HepG2 (cell line): ENCODE measurements around the gene STAMBPL1. TPM values are rescaled to one million over a fixed set of nuclear protein-coding genes. Genes with fewer than 3 reads are reported as not detected.

Experiments
- DPF2 ChIP-seq: sonication (generic); formaldehyde crosslinking; IDR thresholded peaks from 2 replicates; pipeline ENCODE4 v1.4.0; 2020; ENCODE audit warnings: mild to moderate bottlenecking, low read depth, missing genetic modification reagents, borderline replicate concordance
- GATA4 ChIP-seq: sonication (generic); IDR thresholded peaks from 2 replicates; pipeline ENCODE4 v1.6.1; 2016; ENCODE audit warnings: antibody characterized with exemption, low read depth, borderline replicate concordance
- GFI1 ChIP-seq: sonication (generic); formaldehyde crosslinking; IDR thresholded peaks from 2 replicates; pipeline ENCODE4 v1.5.0; 2020; ENCODE audit warnings: missing genetic modification reagents, mild to moderate bottlenecking, borderline replicate concordance
- MED8 ChIP-seq: sonication (generic); formaldehyde crosslinking; IDR thresholded peaks from 2 replicates; pipeline ENCODE4 v1.8.1; 2023; ENCODE audit warnings: mild to moderate bottlenecking, missing genetic modification reagents; ENCODE audit not compliant: insufficient replicate concordance
- MXD4 ChIP-seq: IDR thresholded peaks from 2 replicates; pipeline ENCODE4 v1.6.1; 2016; ENCODE audit warnings: mild to moderate bottlenecking, missing biosample characterization, missing genetic modification reagents
- PCBP1 ChIP-seq: fragments of 200-400 bp; formaldehyde crosslinking; IDR thresholded peaks from 2 replicates; pipeline ENCODE4 v1.6.1; 2017; ENCODE audit warnings: mild to moderate bottlenecking, low read depth, low read length, borderline replicate concordance
- SALL1 ChIP-seq: sonication (generic); formaldehyde crosslinking; IDR thresholded peaks from 2 replicates; pipeline ENCODE4 v1.8.0; 2022; ENCODE audit warnings: mild to moderate bottlenecking, missing genetic modification reagents
- SMAD1 ChIP-seq: sonication (generic); formaldehyde crosslinking; IDR thresholded peaks from 2 replicates; pipeline ENCODE4 v1.4.0; 2020; ENCODE audit warnings: missing genetic modification reagents, low read depth, mild to moderate bottlenecking, borderline replicate concordance
- SRF ChIP-seq: IDR thresholded peaks from 2 replicates; pipeline ENCODE4 v1.6.1; 2011; ENCODE audit warnings: mild to moderate bottlenecking, low read depth, low read length, moderate library complexity
- TSC22D2 ChIP-seq: sonication (generic); formaldehyde crosslinking; IDR thresholded peaks from 2 replicates; pipeline ENCODE4 v1.5.1; 2020; ENCODE audit warnings: missing genetic modification reagents, mild to moderate bottlenecking, borderline replicate concordance
- ZNF160 ChIP-seq: sonication (generic); formaldehyde crosslinking; IDR thresholded peaks from 2 replicates; pipeline ENCODE4 v1.8.0; 2022; ENCODE audit warnings: mild to moderate bottlenecking, inconsistent platforms, missing genetic modification reagents
- ZNF446 ChIP-seq: sonication (generic); formaldehyde crosslinking; IDR thresholded peaks from 2 replicates; pipeline ENCODE4 v1.5.0; 2020; ENCODE audit warnings: mild to moderate bottlenecking, missing genetic modification reagents
- ZNF569 ChIP-seq: sonication (generic); formaldehyde crosslinking; IDR thresholded peaks from 2 replicates; pipeline ENCODE4 v1.5.0; 2020; ENCODE audit warnings: mild to moderate bottlenecking, missing genetic modification reagents, moderate library complexity, borderline replicate concordance
- ZNF678 ChIP-seq: sonication (generic); formaldehyde crosslinking; IDR thresholded peaks from 2 replicates; pipeline ENCODE4 v1.4.0; 2020; ENCODE audit warnings: mild to moderate bottlenecking, missing genetic modification reagents
- ZNF816 ChIP-seq: sonication (generic); formaldehyde crosslinking; IDR thresholded peaks from 2 replicates; pipeline ENCODE4 v1.8.0; 2022; ENCODE audit warnings: missing genetic modification reagents, mild to moderate bottlenecking, borderline replicate concordance
- polyA plus RNA-seq, 8 experiments: library from polyadenylated mRNA; depleted of rRNA in 3 of 8; stranded (reverse) in 7 of 8; unstranded in 1 of 8; fragments of >200 nt; fragmentation: Illumina TruSeq in 4 of 8; extraction: Trizol in 4 of 8; gene quantifications; 2 replicates each; pipeline versions ENCODE4 v1.2.1 to v1.2.3, GENCODE V29; 2011 to 2016; ENCODE audit warnings: low read depth in 4 of 8, missing spikeins in 1 of 8, mixed read lengths in 1 of 8; ENCODE audit not compliant: insufficient read depth in 1 of 8
- total RNA-seq, 5 experiments: library from RNA; depleted of rRNA; stranded (reverse); fragments of >200 nt; fragmentation: Illumina TruSeq; extraction: Trizol; gene quantifications; 2 replicates each; pipeline ENCODE4 v1.2.3, GENCODE V29; 2016; ENCODE audit warnings: low read depth in 1 of 5
- TF ChIP-seq, protein P1 (sequence below): sonication (generic); formaldehyde crosslinking; IDR thresholded peaks from 2 replicates; pipeline ENCODE4 v1.9.0; 2021; ENCODE audit warnings: mild to moderate bottlenecking, missing genetic modification reagents
- TF ChIP-seq, protein P2 (sequence below): conservative IDR thresholded peaks from 2 replicates; pipeline ENCODE4 v1.6.1; 2018; ENCODE audit warnings: missing genetic modification reagents
- TF ChIP-seq, protein P3 (sequence below): sonication (generic); formaldehyde crosslinking; IDR thresholded peaks from 2 replicates; pipeline ENCODE4 v1.8.0; 2022; ENCODE audit warnings: mild to moderate bottlenecking, missing genetic modification reagents, moderate library complexity

STAMBPL1 gene
- total and polyA plus RNA-seq, 2 of the 13 experiments (the other 11 are each of a cell fraction or from before 2014, with no cell fraction given) = 1.4 to 1.5 TPM

DNA sequence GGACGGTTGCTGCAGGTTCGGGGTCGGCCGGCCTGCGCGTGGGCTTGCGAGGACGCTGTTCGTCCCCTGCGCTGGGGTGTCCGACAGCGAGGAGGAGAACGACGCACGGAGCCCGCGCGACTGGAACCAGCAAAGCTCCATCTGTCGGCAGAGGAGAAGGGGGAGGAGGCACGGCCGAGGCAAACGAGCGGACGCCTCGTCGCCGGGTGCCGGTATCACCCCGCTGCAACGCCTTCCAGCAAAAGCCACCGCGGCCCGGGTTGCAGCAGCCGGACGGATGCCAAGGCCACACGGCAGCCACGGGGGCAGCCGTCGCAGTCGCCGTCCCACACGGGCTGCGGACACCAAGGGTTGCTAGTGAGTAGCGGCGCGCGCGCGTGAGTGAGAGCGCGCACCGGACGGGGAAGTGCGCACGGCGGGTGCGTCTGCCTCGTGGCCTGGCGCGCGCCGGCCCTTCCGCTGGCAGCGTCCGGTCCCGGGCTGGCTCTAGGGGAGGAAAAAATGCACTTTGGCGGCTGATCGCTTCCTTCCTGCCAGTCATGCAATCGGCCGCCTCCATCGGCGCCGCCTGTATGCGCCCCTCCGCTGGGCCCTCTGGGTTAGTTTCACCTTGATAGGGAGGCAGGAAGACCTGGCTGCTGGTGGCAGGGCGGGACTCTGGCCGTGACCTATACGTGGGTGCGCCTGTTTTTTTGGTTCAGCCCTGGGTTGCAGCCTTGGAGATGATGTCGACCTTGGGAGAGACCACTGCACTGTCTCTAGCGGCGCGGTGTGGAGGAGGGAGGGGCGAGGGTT lies 434 bp downstream of the STAMBPL1 start (continued):
- 0 out of 2 replicates have a peak, but pooled peaks have one; percentile 46 for TF ChIP-seq ZNF678
- peak; percentile 49 for TF ChIP-seq MED8 (CRISPR knock-in tag)
- no peak for TF ChIP-seq GATA4
- no peak for TF ChIP-seq SRF
- TF ChIP-seq GFI1 (CRISPR knock-in tag) = peak; percentile 55; the same call in 1 of the 2 replicates
- no peak for TF ChIP-seq ZNF816
- peak; percentile 77 for TF ChIP-seq SALL1
- TF ChIP-seq MXD4 (CRISPR knock-in tag) = 0 out of 2 replicates have a peak, but pooled peaks have one; percentile 41
- peak; percentile 44 for TF ChIP-seq ZNF160
- TF ChIP-seq, protein P1, sequence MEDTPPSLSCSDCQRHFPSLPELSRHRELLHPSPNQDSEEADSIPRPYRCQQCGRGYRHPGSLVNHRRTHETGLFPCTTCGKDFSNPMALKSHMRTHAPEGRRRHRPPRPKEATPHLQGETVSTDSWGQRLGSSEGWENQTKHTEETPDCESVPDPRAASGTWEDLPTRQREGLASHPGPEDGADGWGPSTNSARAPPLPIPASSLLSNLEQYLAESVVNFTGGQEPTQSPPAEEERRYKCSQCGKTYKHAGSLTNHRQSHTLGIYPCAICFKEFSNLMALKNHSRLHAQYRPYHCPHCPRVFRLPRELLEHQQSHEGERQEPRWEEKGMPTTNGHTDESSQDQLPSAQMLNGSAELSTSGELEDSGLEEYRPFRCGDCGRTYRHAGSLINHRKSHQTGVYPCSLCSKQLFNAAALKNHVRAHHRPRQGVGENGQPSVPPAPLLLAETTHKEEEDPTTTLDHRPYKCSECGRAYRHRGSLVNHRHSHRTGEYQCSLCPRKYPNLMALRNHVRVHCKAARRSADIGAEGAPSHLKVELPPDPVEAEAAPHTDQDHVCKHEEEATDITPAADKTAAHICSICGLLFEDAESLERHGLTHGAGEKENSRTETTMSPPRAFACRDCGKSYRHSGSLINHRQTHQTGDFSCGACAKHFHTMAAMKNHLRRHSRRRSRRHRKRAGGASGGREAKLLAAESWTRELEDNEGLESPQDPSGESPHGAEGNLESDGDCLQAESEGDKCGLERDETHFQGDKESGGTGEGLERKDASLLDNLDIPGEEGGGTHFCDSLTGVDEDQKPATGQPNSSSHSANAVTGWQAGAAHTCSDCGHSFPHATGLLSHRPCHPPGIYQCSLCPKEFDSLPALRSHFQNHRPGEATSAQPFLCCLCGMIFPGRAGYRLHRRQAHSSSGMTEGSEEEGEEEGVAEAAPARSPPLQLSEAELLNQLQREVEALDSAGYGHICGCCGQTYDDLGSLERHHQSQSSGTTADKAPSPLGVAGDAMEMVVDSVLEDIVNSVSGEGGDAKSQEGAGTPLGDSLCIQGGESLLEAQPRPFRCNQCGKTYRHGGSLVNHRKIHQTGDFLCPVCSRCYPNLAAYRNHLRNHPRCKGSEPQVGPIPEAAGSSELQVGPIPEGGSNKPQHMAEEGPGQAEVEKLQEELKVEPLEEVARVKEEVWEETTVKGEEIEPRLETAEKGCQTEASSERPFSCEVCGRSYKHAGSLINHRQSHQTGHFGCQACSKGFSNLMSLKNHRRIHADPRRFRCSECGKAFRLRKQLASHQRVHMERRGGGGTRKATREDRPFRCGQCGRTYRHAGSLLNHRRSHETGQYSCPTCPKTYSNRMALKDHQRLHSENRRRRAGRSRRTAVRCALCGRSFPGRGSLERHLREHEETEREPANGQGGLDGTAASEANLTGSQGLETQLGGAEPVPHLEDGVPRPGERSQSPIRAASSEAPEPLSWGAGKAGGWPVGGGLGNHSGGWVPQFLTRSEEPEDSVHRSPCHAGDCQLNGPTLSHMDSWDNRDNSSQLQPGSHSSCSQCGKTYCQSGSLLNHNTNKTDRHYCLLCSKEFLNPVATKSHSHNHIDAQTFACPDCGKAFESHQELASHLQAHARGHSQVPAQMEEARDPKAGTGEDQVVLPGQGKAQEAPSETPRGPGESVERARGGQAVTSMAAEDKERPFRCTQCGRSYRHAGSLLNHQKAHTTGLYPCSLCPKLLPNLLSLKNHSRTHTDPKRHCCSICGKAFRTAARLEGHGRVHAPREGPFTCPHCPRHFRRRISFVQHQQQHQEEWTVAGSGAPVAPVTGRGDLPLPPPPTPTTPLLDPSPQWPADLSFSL (CRISPR knock-in tag) = no peak
- no peak for TF ChIP-seq PCBP1
- TF ChIP-seq, protein P2, sequence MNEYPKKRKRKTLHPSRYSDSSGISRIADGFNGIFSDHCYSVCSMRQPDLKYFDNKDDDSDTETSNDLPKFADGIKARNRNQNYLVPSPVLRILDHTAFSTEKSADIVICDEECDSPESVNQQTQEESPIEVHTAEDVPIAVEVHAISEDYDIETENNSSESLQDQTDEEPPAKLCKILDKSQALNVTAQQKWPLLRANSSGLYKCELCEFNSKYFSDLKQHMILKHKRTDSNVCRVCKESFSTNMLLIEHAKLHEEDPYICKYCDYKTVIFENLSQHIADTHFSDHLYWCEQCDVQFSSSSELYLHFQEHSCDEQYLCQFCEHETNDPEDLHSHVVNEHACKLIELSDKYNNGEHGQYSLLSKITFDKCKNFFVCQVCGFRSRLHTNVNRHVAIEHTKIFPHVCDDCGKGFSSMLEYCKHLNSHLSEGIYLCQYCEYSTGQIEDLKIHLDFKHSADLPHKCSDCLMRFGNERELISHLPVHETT (CRISPR knock-in tag) = peak; percentile 55; the same call in 1 of the 2 replicates
- TF ChIP-seq, protein P3, sequence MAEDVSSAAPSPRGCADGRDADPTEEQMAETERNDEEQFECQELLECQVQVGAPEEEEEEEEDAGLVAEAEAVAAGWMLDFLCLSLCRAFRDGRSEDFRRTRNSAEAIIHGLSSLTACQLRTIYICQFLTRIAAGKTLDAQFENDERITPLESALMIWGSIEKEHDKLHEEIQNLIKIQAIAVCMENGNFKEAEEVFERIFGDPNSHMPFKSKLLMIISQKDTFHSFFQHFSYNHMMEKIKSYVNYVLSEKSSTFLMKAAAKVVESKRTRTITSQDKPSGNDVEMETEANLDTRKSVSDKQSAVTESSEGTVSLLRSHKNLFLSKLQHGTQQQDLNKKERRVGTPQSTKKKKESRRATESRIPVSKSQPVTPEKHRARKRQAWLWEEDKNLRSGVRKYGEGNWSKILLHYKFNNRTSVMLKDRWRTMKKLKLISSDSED = no peak
- TF ChIP-seq SMAD1 = no peak
- TF ChIP-seq DPF2 = no peak
- TF ChIP-seq ZNF569 (CRISPR knock-in tag) = no peak
- TF ChIP-seq TSC22D2 (CRISPR knock-in tag) = no peak
- no peak for TF ChIP-seq ZNF446 (CRISPR knock-in tag)
